HG03469 (cell line): ENCODE results near the gene KIF25.

ENCODE experiments used
- ATAC-seq: cut with Tn5 transposase; IDR thresholded peaks from one replicate; pipeline ENCODE4 v1.9.1; 2021; ENCODE audit warnings: mild to moderate bottlenecking, moderate library complexity, moderate number of reproducible peaks; ENCODE audit not compliant: unreplicated experiment

KIF25 gene

DNA sequence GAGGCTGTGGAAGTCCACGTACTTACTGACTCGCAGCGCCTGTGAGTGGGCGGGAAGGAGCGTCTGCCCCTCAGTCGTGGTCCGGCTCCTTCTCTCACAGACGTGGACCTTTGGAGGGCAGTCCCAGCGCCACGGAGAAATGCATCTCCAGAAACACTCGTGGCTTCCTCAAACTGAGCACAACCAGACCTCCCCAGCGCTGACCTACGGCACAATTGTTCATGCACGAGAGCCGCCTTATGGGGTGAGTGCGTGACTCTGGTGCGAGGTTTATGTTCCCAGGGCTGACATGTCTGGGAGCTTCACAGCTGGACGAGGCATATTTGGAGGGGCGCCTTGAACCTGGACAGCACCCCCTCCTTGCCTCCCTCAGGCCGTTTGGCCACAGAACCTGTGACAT lies 51.8 kb downstream of the KIF25 start:
- ATAC-seq = no peak

DNA sequence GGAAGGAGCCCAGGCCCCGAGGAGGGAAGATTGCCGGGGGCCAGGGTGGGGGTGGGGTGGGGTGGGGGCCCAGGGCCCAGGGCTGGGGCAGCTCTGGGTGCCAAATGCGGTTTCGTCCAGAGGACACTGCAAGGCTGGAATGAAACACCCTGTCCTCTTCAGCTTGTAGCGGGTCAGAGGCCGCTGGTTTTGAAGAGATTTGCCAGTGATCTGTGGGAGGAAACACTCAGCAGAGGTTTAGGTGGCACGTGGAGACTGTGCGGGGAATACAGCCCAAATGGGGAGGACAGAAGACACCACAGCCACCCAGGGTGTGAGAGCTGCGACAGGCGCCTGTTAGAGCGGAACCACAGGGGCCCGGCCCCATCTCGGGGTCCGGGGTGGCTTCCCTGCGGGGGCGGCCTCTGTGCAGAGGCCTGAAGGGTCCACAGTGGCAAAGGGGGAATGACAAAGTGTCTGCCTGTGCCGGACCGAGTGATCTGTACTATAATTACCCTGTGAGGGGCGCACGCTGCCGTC lies 52.3 kb downstream of the KIF25 start:
- ATAC-seq = no peak

DNA sequence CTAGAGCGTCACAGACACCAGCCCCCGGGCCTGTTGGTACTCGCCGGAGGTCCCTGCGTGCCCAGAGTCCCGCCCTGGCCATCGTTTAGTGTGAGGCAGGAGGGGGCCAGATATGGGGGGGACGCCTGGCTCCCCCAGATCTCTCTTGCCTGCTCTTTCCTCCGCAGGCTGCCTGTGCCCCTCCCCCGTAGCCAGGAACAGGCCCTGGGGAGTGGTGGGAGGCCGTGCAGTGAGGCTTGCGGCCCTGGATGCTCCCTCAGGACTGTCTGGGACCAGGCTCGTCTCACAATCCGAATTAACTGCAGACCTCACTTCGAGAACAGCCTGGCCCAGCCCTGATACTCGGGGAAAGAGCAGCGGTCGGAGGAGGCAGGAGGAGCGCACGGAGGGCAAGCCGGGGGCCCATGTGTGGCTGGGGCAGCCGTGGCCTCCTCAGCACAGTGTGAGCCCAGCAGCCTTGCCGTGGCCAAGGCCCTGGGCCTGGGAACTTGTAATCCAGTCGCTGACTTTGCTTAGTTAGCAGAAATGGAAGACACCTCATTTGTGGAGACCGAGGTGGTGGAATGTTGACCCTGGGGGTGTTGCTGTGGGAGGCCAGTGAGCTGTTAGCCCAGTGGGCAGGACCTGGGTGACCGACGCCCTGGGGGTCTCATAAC lies 52.9 kb downstream of the KIF25 start:
- no peak for ATAC-seq

DNA sequence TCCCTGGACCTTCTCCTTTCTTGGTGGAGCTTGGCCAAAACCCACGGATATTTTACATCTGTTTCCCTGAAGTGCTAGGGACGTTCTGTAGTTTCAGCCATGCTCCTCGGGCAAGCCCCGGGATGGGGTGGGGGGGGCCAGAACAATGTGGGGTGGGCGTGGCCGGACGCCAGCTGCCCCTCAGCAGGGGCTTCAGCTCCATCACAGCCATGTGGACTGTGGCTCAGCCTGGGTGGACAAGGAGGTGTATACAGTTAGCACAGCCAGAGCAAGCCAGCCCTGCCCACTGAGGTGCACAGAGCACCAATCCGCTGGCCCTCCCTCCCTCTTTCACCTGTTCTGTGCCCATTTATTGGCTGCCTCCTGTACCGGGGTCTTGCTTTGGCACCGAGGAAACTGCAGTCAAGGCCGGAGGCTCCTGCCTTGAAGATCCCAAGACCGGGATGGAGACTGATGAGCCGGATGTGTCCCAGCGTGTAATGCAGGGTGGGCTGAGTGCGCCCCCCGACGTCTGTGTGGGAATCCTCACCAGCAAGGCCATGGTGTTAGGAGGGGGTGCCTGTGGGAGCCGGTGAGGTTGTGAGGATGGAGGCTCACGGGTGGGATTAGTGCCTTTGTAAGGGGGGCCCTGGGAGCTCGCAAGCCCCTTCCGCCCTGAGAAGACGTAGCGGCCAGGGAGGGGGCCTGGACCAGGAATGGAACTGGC lies 53.6 kb downstream of the KIF25 start:
- no peak for ATAC-seq

DNA sequence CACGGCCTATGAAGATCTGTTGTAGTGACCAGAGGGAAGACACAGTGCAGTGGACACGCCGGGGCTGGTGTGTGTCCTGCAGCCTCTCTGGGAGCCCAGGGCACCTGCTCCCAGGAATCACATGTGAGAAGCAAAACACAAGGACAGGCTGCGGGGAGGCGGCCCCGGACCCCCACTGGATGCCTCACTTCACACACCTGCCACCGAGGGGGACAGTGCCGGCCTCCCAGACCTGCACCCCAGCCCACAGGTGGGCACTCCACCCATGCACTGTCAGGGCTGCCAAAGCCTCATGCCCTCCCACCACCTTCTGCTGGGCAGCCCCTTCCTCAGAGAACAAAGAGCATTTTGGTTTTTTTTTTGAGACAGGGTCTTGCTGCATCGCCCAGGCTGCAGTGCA lies 54.2 kb downstream of the KIF25 start:
- ATAC-seq = no peak

DNA sequence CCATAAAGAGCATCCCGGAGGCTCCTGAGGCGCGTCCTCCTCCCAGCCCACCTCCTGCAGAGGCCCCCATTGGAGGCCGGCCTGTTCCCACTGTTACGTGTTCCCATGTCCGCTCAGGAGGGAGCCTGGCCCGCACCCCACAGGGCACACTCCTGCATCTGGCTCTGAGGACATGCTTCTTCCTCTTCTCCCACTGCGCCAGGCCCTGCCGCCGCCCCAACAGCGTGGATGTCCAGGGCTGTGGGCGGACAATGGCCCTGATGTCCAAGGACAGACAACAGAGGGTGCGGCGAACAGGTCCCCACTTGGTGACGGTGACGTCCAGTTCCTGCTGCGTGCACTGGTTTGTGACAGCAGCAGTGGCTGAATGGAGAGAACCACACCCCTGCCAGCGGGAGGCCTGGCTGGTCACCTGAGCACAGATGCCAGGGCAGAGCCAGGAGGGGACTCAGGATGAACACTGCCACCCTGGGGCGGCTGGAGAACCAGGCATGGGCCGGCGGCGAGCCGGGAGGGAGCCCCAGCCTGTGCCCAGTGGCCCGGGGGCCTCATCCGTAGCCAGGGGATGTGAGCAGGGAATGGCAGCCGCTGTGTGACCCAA lies 54.9 kb downstream of the KIF25 start:
- no peak for ATAC-seq

DNA sequence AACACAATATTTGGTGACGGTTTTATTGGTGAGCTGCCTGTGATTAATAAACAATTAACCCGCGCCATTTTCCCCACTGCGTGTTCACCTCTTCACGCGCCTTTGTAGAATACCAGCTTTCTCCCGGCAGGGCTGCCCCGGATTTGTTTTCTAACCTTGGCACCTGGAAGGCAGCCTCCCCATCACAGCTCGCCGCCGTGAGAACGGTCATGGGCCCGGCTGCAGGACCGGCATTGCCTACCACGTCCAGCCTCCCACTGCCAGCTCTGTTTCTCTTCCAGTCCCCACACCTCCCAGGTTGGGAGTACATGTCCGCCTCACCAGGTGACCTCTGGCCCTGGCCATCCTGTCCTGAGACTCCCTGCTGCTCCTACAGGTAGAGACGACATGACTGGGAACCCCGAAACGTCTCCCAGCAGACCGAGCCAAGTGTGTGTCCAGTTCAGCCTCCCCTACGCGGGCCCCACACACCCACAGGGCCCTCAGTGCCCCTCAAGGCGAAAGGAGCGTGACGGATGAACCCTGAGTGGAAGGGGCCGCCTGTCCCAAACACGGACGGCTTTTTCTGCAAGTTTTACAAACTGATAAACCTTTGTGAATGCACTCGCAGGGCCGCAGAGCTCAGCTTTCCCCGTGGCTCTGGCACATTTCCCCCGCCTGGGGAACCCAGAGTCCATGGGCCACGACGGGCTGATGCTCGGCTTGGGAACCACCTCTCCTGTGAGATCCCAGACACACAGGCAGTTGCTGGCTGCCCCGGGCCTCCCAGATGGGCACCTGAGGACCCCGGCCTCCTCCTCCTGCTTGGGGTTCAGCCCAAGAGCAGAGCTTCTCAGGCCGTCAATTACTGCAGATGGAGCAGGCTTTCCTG lies 55.9 kb downstream of the KIF25 start:
- no peak for ATAC-seq

DNA sequence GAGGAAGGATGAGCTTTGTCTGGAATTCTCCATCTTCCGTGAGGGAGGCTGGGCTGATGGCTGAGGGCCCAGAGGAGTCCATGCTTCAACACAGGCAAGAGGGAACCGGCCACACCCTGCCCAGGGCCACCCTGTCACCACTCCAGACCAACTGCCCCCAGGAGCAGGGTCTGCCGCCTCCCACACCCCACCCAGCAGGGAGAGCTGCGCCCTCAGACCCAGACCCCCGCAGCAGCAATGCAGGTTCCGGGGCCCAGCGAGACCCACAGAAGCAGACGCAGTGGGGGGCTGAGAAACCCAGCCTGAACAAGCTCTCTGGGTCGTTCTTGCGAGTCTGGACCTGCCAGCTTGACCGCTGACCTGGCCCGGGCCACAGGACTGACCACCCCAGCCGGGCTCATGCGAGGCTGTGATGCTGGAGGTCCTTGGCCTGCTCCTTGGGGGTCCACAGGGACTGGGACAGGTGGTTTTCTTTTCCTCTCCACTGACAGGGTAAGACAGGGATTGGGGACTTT lies 56.5 kb downstream of the KIF25 start:
- ATAC-seq = no peak

DNA sequence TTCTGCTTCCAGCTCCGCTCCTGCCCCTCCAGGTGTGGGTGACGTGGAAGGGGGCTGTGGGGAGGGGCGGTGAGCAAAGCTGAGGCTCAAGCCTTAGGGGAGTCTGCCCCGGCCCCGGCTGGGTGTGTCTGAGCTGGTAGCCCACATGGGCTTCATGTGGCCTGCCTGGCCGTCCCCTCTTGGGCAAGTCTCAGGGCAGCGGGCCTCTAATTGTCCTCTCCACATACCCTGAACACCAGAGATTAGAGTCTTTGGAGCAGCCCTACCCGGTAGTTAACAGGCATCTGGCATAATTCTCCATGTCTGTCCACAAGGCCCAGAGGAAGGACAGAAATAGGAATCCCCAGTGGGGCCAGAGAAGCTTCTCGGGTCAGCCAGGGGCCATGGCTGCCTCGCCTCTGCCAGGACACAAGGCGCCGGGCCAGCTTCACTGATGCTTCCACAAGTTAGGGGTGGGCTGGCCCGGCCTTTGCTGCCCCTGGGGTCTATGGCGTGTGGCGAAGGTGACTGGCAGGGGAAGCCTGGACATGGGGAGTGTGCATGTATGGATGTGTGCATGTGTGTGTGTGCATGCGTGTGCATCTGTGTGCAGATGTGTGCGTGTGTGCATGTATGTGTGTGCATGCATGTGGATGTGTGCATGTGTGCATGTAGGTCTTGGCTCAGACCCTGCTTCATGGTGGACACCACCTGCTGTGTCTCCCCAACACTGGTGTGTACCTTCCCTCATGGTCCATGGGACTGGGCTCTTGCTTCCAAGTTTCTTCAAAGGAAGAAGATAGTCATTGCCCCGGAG lies 57.5 kb downstream of the KIF25 start:
- ATAC-seq = no peak

DNA sequence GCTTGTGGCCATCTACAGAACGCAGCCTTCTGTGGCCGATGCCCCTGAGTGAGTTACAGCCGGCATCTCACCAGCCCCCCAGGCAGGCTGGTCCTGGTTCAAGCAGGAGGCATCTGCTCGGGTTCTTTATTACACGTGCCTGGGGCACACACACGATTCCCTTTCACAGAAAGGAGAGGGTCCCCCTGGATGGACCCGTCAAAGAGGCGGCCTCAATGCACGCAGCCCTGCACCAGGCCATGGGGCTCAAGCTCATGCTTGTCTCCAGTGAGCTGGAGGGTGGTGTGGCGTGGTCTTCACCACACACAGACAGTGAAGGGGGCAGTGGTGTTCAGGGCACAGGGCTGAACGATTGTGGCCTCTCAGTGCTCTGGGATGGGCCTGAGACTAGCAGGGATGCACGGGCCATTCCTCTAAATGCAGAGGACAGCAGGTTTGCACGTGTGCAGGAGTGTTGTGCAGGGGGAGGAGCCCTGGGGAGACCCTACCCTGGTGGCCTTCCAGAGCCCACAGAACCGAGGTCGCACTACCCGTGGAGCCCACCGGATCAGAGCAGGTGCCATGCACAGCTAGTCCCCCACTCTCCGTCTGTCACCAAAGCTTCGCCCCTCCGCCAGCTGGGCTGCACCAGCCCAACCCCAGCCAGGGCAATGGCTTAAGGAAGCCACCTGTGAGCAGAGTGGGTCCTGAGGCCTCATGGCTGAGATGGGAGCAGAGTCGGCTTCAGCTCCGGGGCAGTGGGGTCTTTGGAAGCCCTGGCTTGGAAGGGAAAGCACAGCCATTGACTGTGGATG lies 58.4 kb downstream of the KIF25 start:
- ATAC-seq = no peak

DNA sequence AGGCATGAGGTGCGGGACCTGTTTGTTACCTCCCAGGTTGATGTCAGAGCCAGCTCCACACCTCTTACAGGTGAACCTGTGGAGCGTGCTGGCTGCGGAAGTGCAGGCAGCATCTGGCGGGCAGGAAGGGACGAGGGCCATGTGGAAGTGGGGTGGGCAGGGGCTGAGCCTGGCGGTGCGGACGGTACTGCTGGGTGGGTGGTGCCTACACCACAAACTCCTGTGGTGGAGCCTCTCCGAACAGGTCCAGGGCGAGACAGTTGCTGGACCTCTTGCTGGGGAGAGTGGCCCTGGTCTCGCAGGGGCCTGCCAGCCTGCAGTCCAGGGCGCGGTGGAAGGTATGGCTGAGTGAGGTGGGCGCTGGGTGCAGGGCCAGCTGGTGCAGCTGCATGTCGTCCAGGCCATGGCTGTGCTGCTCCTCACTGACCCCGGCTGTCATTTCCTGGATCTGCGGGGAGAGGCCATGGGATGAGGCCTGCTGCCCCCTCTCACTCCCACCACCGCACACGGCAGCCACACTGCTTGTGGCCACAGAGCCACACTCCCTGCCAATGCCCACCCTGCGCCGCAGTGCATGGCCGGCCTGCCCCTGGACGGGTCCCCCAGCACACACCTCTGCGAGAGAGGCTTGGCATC lies 59.5 kb downstream of the KIF25 start:
- ATAC-seq = no peak

DNA sequence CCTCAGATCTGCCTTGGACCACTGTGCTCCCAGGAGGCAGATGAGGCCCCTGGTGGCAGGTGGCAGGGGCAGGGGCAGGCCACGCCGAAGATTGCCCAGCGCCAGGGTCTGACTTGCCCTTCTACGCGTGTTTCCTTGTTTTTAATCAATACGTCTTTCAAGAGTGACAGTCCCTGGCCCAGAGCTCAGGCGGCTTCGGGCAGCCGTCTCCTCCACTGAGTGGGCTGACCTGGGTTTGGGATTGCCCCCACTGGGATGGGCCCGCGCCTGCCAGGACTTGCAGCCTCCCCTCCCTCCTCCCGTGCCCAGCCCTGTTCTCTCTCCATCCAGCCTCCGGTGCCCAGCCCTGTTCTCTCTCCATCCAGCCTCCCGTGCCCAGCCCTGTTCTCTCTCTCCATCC lies 60.4 kb downstream of the KIF25 start:
- no peak for ATAC-seq

DNA sequence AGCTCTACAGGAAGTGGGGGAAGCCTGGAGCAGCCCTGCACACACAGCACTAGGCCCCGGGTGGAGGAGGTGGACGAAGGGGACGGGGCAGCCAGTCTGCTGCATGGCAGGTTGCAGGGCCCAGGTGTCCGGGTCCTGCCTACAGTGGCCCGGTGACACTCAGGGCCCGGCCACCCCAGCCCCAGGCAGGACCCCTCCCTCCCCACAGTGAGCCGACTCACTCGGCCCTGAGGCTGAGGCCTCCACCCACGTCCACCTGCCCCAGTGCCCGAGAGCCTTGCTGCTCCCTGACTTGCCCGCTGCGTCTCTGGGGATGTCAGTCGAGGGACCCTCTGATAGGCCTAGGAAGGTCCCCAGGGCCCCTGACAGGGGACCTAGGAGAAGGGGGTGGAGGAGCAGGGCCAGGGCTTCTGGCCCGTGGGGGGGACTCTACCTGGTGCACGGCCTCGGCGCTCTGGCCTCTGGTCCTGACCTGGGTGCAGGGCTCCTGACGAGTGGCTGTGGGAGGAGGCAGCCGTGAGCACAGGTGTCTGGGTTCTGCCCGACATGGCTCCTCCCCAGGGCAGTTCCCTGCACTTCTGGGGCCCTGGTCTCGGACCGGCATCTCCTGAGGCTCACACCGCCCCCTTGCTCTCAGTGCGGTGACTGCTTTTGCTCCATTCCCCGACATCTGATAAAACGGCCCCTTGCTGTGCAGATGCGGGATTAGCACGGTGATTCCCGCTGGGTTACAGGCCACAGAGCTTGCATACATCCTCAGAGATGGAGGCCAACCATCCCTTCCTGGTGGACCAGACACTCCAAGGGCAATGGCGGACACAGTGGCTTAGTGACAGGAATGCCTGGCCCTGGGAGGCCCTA lies 61.5 kb downstream of the KIF25 start:
- no peak for ATAC-seq

DNA sequence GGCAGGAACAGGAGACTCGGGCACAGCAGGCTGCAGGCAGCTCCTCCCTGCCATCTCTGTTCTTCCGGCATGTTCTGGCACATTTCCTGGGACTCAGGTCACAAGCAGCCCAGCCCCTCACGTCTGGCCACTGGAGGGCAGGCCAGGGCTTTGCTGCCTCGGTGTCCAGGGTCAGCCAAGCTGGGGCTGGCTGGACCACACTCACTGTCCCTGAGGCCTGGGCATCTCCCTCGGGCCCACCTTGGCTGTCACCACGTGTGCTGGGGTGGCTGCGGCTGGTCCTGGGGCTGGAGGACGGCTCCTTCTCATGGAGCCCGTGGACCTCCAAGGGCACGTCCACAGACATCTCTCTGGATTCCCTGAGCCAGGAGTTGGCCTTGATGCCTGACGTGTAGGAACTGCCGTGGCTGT lies 63.1 kb downstream of the KIF25 start:
- no peak for ATAC-seq

DNA sequence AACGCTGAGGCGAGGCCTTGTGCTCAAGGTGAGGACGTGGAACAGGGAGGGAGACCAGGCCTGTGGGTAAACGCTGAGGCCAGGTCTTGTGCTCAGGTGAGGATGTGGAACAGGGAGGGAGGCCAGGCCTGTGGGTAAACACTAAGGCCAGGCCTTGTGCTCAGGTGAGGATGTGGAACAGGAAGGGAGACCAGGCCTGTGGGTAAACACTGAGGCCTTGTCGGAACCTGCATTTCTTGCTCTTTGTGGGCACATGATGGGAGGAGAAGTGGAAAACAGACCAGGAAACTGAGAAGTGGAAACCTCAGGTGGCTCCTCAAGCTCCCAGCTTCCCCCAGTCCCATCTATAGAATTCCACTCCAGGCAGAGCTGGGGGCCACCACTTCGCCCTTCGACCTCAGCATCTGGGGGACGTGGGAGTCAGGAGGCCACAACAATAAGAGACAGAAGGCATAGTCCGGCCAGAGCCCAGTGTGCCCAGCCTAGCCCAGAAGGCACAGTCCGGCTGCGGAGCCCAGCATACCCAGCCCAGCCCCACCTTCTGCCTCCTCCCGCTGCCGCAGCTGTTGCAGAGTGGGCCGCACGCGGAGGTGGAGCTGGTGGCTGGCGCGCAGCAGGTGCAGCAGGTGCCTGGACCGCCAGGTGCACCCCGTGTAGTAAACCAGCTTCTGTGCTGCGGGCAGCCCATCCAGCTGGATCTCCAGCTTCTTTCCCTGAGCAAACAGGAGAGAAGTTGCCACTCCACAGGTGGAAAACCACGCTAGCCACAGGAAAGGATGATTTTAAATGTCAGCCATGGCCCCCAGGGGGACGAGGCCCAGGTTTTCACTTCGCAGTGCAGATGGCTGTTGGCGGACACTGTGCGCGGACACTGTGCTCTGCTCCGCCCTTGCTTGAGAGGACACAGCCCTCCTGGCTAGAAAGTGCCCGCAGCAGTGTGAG lies 64.1 kb downstream of the KIF25 start:
- ATAC-seq = no peak

DNA sequence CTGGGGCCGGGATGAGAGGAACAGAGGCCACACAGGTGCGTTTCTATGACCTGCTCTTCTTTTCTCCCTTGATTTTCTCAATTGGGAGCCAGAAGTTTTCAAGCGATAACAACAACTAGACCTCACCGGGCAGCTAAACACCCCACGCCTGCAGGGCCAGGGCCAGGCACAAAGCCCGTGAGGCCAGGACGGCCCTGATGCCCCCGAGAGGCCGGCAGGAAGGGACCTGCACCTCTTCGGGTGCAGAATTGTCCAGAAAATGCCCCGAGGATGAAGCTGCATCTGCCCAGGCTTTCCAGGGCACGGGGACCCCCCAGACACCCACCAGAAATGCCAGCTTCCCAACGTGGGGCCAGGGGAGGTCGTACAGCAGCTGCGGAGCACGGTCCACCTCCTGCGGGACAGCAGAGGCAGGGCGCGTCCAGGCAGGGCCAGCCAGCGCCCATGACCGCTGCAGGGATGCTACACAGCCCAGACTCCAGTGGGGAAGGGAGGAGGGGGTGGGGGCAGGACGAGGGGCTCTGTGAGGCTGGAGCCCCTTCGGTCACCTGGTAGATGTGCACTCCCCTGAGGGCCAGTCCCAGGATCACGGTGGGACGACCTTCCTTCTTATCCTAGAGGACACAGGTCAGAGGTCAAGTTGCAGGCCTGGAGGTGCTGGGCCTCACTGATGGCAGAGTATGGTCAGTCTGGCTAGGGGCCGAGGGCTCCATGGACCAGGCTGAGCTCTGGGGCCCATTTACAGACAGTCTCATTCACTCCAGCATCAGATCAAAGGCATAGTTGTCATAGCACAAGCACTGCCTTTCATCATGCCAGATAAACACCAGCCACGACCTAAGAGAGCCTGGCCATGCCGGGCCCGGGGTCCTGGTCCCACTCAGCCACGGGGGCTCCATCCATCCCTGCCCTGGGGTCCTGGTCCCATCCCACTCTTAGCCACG lies 65.1 kb downstream of the KIF25 start:
- no peak for ATAC-seq
